Left forelimb (tissue), 1 donor: ENCODE results near the gene PPDPF.

Experiments used
- DNase-seq: peaks from one replicate; pipeline ENCODE4 v3.0.0-alpha.2; 2018; ENCODE audit warnings: low spot score

The PPDPF gene

GRCh38 chr20:63487781-63488241 is 32.8 kb upstream of the PPDPF start:
- DNase-seq, result no peak

DNA sequence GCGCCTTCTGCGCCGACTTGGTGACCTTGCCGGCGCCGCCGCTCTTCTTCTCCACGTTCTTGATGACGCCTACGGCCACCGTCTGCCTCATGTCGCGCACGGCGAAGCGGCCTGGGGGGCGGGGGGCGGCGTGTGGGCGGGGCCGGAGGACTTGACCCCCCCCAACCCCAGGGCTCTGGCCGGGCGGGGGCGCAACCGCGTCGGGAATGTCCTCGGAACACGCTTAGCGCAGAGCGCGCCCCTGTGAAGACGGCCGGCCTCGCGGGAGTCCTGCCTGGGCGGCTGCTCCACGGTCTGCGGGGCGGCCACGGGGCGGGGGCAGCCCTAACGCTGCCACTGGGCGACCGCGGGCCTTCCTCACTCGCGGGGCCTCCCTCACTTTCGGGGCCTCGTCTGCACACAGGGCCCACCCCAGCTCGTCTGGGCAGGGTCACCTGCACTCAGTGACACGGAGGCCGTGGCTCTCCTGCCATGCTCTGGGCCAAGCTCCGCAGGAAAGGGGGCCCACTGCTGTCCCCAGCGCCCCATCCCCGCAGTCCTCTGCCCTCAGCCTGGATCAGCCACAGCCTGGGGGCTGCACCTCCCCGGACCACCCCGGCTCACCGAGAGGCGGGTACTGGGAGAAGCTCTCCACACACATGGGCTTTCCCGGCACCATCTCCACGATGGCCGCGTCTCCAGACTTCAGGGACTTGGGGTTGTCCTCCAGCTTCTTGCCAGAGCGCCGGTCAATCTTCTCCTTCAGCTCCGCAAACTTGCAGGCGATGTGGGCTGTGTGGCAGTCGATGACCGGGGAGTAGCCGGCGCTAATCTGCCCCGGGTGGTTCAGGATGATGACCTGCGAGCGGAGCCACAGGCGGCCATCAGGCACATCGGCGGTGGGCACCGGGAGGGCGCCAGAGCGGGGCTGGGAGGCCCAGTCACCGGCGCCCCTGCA is 32.0 kb upstream of the PPDPF start:
- DNase-seq, result no peak

DNA sequence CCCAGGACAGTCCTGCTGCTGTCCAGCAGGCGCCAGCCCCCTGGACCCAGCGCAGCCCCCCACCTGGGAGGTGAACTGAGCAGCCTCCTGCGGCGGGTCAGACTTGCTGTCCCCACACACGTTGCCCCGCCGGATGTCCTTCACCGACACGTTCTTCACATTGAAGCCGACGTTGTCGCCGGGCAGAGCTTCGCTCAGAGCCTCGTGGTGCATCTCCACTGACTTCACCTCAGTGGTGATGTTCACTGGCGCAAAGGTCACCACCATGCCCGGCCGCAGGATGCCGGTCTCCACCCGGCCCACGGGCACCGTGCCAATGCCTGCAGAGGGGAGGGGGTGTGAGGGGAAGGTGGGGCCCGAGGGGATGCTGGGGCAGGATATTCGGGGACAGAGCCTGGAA is 30.1 kb upstream of the PPDPF start:
- DNase-seq, result no peak

GRCh38 chr20:63491078-63491477 is 29.5 kb upstream of the PPDPF start:
- DNase-seq, result no peak

- no peak for DNase-seq
Observed at GRCh38 chr20:63491635-63492230, 28.8 kb upstream of the PPDPF start.

DNA sequence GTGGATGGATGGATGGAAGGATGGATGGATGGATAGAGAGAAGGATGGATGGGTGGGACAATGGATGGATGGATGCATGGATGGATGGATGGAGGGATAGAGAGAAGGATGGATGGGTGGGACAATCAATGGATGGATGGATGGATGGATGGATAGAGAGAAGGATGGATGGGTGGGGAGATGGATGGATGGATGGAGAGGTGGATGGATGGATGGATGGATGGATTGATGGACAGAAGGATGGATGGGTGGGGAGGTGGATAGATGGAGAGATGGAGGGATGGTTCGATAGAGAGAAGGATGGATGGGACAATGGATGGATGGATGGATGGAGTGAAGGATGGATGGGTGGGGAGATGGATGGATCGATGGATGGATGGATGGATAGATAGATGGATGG is 28.0 kb upstream of the PPDPF start:
- DNase-seq, result no peak

- no peak for DNase-seq
Observed at GRCh38 chr20:63492982-63493381, 27.6 kb upstream of the PPDPF start.

- no peak for DNase-seq
Observed at GRCh38 chr20:63493563-63494020, 27.0 kb upstream of the PPDPF start.

DNA sequence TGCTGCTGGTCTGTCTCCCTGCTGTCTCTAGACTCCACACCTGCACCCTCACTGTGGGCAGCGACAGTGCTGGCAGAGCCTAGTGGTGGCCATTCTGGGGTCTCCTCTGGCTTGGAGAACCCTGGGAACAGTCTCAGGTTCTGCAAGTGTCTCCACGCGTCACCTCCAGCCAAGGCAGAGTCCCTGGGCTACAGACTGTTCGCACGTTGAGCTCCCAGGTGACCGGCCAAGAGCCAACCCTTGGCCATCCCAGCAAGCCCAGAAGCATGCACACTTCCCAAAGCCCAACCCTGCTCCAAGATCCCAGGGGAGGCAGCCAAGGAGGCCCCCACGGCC is 26.5 kb upstream of the PPDPF start:
- DNase-seq, result no peak

DNA sequence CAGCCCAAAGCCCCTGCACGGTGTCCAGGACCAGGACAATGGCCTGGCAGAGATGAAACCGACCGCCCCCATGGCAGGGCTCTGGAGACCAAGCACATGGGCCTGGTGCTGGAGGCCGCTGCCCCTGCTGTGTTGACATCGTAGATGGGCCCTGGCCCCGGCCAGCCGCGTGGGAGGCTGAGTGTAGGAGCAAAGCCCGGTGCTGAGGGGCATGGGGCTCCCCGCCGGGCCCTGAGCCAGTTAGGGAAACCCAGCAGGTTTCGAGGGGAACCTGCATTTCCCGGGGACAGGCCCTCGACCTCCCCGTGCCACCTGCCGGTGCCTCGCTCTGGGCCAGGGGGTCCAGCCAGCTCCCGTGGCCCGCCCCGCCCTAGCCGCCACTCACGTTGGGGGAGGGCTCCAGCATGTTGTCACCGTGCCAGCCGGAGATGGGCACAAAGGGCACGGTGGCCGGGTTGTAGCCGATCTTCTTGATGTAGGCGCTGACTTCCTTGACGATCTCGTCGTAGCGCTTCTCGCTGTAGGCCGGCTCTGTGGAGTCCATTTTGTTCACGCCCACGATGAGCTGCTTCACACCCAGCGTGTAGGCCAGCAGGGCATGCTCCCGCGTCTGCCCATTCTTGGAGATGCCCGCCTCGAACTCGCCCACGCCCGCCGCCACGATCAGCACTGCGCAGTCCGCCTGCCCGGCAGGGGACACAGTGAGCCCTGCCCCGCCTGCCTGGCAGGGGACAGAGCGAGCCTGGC is 26.0 kb upstream of the PPDPF start:
- no peak for DNase-seq

GRCh38 chr20:63495167-63495720 is 25.3 kb upstream of the PPDPF start:
- DNase-seq, result no peak

GRCh38 chr20:63495741-63496595 is 24.6 kb upstream of the PPDPF start:
- no peak for DNase-seq

DNA sequence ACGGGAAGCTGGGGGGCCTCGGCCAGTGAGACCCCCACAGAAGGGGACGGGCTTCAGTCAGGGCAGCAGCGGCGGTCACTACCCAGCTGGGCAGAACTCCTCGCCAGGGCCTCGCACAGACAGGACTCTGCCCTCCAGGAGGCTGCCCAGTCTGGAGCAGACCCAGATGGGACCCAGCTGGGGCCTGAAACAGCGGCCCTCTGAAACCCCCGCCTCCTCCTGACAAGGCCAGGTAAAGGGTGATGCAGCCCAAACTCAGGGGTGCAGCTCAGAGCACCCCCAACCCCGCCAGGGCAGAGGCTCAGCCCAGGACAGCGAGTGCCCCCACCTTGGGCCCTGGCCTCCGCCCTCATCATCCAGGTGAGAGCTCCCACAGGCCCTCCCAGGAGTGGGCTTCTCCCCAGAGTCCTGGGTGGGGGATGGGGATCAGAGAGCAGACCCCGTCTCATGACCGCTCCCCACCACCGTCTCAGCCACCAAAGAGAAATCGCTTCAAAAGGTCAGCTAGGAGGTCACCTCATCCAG is 23.9 kb upstream of the PPDPF start:
- DNase-seq, result no peak

- DNase-seq, result no peak
Observed at GRCh38 chr20:63497138-63497945, 23.2 kb upstream of the PPDPF start.

DNA sequence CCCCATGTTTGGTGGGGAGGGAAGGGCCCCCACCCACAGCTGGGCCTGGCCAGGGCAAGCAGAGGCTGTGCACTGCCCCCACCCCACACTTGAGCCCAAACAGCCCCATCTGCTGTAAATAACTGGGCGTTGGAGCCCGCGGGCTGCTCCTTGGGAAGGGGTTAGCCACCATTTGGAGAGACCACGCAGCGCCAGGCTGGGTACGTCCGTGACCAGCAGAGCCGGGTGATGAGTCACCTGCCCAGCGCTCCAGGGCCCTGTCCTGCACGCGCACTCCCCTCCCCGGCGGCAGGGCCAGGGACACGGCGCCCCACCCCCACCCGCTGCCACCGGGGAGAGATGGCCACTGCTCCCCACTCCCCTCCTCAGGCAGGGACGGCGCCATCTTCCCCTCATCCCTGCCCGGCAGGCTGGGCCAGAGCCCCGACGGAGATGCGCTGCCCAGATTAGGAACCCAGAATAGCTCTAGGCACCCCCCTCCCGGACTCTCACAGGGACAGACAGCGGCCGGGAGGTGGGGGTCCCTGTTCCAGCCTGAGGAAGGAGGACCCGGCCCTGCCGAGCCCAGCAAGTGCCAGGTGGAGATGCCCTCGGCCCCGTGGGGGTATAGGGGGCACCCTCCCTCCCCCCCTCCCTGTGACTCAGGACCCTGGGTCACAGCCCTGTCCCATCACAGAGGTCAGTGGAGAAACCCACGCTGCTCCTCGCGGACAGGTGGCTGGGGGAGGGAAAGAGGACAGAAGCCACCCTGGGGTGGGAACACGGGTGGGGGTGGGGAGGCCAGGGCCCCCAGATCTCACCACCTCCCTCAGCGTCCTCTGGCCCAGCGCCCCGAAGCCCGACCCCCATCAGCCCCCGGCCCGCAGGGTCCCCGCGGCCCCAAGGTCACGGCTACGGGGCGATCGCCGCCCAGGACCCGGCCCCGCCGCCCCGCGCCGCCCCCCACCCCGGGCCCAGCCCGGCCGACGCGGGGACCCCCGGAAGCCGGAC is 22.3 kb upstream of the PPDPF start:
- no peak for DNase-seq

- no peak for DNase-seq
Observed at GRCh38 chr20:63498960-63499337, 21.6 kb upstream of the PPDPF start, which contains the start of gene EEF1A2. Gene EEF1A2, minus strand, starts transcription at chr20:63499083. Its CDS starts 1,320 bp downstream, at chr20:63497763.

- DNase-seq, result no peak
Observed at GRCh38 chr20:63499338-63499969, 21.1 kb upstream of the PPDPF start.

DNA sequence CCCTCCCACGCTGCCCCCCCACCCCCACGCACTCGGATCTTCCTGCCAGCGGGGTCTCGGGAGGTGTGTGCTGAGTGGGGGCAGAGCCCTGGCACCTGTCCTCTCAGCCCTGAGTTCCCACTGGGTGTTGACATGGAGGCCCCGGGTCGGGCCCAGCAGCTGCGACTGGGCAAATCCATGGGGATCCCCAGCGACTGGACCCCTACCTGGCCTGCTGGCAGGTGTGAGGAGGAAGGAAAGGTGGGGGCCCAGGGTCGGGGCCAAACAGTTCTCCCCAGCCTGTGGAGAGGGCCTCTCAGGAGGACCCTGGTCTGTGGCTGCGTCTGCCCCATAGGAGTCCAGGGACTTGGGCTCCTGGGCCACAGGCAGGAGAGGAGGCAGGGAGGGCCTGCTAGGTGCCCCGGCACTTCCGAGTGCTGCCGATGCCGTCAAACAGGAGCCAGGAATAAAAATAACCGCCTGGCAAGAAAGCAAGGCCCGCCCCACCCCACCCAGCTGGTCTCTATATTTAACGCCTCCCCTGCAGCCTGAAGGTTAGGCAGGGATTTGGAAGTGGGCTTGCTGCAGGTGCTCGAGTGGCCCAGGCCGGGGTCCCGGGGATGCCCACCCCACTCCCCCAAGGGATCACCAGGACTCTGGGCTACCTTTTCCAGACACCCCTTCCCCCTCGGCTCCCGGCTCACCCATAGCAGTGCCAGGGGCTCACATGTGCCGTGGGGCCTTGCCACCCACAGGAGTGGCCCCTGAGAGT is 20.2 kb upstream of the PPDPF start:
- no peak for DNase-seq
